AG10803 (cell line): Measurements from ENCODE around the gene HMGCS2.

Experiments used
- DNase-seq: peaks from one replicate; pipeline ENCODE4 v3.0.0; 2010; ENCODE audit warnings: low read depth
- H3K4me3 ChIP-seq: 2 replicates; pipeline ENCODE4 v1.5.1; 2011; ENCODE audit warnings: mild to moderate bottlenecking, low read length, control low read depth
- TF ChIP-seq, protein P1 (sequence below): conservative IDR thresholded peaks from 2 replicates; pipeline ENCODE4 v1.5.1; 2011; ENCODE audit warnings: mild to moderate bottlenecking, low read length, control low read depth, inconsistent platforms

The HMGCS2 gene

DNA sequence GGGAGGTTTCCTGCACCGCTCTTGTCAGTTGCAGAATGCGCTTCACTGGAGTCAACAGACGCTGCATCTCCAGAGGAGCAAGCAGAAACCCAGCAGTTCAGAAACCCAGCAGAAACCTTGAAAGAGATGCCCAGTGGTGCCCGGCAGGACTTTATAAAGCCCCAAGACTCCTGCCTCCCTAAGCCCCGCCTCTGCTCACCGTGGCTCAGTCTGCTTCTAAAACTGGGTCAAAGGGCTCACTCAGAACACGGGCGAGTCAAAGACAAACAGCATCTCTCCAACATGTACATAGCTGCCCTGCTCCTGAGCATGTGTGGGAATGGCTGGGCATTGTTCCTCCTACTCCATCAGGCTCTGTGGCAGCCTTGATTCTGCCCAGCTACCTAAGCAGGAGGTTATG lies at the start of gene HMGCS2:
Gene HMGCS2 (minus strand): TSS at position 128 of the 400 bp plus-strand sequence. CDS start 61 bp downstream, at position 67.
- H3K4me3 ChIP-seq = no peak within 1 kb of the TSS
- DNase-seq = no peak

DNA sequence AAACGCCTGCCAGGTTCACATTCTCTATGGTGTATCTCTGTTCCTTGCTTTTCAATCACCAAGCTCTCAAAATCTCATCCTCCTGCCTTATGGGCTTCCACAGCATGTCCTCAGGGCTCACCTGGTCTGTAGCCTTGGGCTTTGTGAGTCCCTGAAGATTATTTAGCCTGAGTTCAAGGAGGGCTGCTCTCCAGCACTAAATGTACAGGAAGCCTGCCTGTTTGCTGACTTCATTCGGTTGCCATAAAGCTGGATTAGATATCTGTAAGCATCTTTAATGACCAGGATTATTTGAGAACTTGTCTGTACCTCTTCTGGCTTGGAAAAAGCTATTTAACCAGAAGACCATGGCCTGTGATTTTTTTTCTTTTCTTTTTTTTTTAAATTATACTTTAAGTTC lies 49.5 kb upstream of the HMGCS2 start:
- DNase-seq = no peak
- H3K4me3 ChIP-seq = no peak overlapping the region
- TF ChIP-seq, protein P1, sequence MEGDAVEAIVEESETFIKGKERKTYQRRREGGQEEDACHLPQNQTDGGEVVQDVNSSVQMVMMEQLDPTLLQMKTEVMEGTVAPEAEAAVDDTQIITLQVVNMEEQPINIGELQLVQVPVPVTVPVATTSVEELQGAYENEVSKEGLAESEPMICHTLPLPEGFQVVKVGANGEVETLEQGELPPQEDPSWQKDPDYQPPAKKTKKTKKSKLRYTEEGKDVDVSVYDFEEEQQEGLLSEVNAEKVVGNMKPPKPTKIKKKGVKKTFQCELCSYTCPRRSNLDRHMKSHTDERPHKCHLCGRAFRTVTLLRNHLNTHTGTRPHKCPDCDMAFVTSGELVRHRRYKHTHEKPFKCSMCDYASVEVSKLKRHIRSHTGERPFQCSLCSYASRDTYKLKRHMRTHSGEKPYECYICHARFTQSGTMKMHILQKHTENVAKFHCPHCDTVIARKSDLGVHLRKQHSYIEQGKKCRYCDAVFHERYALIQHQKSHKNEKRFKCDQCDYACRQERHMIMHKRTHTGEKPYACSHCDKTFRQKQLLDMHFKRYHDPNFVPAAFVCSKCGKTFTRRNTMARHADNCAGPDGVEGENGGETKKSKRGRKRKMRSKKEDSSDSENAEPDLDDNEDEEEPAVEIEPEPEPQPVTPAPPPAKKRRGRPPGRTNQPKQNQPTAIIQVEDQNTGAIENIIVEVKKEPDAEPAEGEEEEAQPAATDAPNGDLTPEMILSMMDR = no peak

More for the DNA sequence above, at the start of gene HMGCS2:
- TF ChIP-seq, protein P1 = no peak

DNA sequence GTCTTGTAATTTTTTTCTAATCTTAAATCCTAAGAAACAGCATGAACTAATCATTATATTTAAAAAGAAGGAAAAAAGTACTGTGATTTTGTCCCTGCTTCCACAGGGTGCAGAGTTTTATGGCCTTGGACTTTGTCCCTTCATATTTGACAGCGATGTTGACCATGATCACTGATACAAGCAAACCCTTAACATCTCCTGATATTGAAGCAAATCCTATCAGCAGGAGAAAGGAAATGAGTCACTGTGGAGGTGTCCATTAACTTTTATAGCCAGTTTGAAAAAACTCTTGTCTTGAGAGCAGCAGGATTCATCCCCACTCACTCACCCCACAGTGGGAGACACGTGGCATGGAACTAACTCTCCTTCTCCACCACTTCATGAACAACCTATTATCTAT lies 47.7 kb upstream of the HMGCS2 start:
- H3K4me3 ChIP-seq = no peak overlapping the region
- TF ChIP-seq, protein P1 = no peak
- no peak for DNase-seq

DNA sequence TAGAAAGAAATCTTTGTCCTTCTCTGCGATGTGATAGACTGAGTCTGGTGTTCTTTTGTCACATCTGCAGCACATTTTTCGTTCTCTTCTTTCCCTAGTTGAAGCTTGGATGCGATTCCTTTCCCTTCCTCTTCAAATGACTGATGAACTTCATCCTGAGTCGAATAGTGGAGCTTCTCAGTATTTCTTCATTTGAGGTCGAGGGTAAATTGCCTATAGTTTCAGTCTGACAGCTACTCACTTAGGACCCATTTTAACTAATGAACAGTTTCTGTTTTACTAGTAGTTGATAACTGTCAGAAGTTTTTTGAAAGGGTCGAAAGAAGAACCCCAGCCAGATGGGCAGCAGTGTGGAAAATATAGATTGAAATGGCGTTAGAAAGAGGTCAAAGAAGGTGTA lies 47.2 kb upstream of the HMGCS2 start:
- H3K4me3 ChIP-seq = no peak overlapping the region
- DNase-seq = no peak
- TF ChIP-seq, protein P1 = no peak

DNA sequence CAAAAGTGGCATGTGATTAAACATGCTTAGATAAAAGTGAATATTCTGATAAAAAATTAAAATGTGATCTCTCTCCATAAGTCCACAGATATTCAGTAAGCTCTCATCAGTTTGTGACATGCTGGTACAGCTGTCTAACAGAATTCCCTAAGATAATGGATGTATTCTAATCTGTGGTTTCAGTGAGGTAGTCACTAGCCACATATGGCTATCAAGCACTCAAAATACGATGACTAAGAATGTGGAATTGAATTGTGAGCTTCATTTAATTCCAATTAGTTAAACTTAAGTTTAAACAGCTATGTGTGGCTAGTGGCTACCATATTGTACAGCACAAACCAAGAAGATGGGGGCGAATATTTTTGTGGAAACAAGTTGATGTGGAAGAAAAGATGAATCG lies 46.7 kb upstream of the HMGCS2 start:
- no peak overlapping the region for H3K4me3 ChIP-seq
- TF ChIP-seq, protein P1 = no peak
- DNase-seq = peak; percentile 17

DNA sequence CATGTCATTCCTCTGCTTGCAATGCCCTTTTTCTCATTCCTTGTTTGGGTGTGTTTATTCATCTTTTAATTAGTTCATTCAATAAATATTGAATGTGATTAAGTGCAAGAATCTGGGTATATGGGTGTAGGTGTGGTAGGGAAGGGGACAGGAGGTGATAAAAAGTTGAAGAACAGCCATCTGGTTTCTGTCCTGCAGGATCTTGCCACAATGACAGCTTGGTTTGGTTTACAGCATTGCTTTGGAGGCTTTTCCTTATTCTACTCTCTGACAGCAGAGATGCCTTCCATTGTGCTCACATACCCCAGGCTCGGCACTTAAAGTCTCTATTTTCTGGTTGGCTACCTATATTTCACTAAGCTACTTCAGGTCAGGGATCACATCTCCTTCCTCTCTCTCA lies 45.6 kb upstream of the HMGCS2 start:
- no peak overlapping the region for H3K4me3 ChIP-seq
- TF ChIP-seq, protein P1 = no peak
- no peak for DNase-seq

DNA sequence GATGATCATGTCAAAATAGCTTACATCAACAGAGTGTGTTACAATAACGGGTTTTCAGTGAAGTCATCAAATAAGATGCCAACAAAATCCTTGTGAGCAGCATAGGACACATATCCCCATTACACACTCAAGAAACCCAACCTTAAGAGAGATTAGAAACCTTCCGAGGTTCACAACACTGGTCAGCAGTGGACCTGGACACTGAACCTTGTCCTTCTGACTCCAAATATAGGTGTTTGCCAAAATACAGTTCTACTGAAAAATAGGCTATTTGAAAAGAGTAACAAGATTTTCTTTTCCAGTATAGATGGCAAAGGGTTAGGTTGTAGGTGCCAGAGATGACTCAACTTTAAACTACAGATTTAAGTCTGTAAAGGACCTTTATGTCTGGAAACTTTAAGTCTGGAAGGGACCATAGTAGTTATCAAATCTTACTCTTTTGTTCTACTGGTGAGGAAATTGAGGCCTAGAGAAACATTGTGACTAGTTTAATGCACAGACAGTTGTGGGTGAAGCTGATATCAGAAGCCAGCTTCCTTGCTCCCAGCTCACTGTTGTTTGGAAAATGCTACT lies 43.4 kb upstream of the HMGCS2 start:
- DNase-seq = no peak
- TF ChIP-seq, protein P1 = no peak
- no peak overlapping the region for H3K4me3 ChIP-seq
